Natural killer cell treated with Interleukin-12 subunit alpha and Interleukin-12 subunit beta and Interleukin-15 and Interleukin-18, amount 100 ng/mL, for 72 hours (primary cell): ENCODE measurements around the gene LANCL2. TPM values are rescaled to one million over a fixed set of nuclear protein-coding genes. Genes with fewer than 3 reads are reported as not detected.

Experiments
- ATAC-seq, 2 donors: fragments of 150-1000 bp; cut with Tn5 transposase in 1 of 2; sonication (Bioruptor Pico), chemical (Tn5 transposase) in 1 of 2; 2 replicates each; pipeline ENCODE4 v1.10.0; 2021
- DNase-seq: peaks from one replicate; pipeline ENCODE4 v3.0.0; 2022; ENCODE audit warnings: low spot score
- H3K27ac Mint-ChIP-seq, 2 donors: 1 replicate in 1 of 2; 2 replicates in 1 of 2; pipeline ENCODE4 v1.8.0; 2022; ENCODE audit warnings: mixed read lengths in 2 of 2, mild to moderate bottlenecking in 1 of 2, moderate library complexity in 1 of 2
- H3K27me3 Mint-ChIP-seq, 2 donors: 1 replicate in 1 of 2; 2 replicates in 1 of 2; pipeline ENCODE4 v1.8.0; 2022; ENCODE audit warnings: mixed read lengths in 2 of 2
- H3K36me3 Mint-ChIP-seq: one replicate; pipeline ENCODE4 v1.8.0; 2022; ENCODE audit warnings: mixed read lengths
- H3K4me1 Mint-ChIP-seq, 2 donors: 1 replicate in 1 of 2; 2 replicates in 1 of 2; pipeline ENCODE4 v1.8.0; 2022; ENCODE audit warnings: low read depth in 2 of 2, mixed read lengths in 2 of 2, mild to moderate bottlenecking in 1 of 2
- H3K4me3 Mint-ChIP-seq: one replicate; pipeline ENCODE4 v1.8.0; 2022; ENCODE audit warnings: mixed read lengths
- H3K9me3 Mint-ChIP-seq: 2 replicates; pipeline ENCODE4 v1.8.0; 2022; ENCODE audit warnings: mixed read lengths
- total RNA-seq, 2 donors: library from RNA; stranded (reverse); gene quantifications; one replicate each; pipeline ENCODE4 v1.2.3, GENCODE V29; 2022

The LANCL2 gene
- total RNA-seq, 2 donors from 2014 or later: 14.3 to 28.2 TPM

DNA sequence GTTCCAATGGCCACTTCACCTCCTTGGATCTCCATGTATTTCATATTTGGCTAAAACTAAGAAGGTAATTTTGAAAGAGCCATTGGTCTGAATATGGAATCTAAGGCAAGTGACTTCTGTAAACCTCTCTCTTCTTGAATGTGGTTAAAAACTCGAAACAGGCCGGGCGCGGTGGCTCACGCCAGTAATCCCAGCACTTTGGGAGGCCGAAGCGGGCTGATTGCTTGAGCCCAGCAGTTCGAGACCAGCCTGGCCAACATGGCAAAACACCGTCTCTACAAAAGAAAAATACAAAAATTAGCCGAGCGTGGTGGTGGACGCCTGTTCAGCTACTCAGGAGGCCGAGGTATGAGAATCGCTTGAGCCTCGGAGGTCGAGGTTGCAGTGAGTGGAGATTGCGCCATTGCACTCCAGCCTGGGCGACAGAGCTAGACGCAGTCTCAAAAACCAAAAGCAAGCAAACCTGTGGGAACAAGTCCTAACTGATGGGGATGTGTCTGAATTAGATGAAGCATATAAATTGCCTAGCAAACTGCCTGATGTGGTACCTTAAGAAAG, 2.2 kb downstream of the LANCL2 start:
- H3K4me1 Mint-ChIP-seq: peaks cover 17 to 23% of the 10 kb centered on the region in 2 donors
- H3K27me3 Mint-ChIP-seq: peaks cover 0 to 3% of the 10 kb centered on the region in 2 donors
- H3K4me3 Mint-ChIP-seq: peak overlapping the region; percentile 97
- H3K9me3 Mint-ChIP-seq: no peaks in the 10 kb centered on the region
- DNase-seq: no peak
- no peak for ATAC-seq
- H3K27ac Mint-ChIP-seq: peak overlapping the region; percentile 90 to 95
- no peaks in the 10 kb centered on the region for H3K36me3 Mint-ChIP-seq

DNA sequence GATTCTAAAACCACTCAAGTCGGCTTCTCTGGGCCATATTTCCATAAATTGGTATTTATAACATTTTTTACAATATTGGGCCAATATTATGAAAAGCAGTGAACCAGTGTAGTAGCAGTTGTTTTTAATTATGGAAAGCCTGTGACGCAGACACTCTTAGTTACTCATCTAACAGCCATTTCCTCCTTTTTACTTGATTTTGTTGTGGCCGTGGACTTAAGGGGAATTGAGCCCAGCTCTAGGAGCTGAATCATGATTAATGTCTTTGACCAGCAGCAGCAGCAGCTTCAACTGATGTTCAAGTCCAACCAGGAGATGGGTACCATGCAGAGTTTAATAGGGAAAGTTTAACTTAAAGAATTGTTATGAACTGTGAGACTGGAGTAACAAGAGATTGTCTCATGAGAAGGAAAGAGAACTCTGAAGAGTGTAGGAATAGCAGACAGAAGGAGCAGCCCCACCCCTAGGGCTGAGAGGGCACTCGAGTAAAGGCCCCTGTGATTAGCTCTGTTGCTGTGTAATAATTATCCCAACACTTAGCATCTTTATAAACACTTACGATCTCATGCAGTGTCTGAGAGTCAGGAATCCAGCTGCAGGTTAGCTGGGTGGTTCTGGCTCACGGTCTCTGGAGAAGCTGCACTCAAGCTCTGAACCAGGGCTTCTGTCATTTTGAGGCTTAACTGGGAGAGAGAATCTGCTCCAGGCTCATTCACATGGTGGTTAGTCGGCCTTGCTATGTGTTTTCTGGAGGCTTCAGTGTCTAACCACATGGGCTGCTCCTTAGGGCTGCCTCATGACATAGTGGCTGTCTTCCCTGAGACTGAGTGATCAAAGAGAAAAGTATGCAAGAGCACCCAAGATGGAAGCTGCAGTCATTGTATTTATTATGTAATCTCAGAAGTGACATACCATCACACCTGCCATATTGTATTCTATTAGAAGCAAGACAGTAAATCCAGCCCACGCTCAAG, 4.6 kb downstream of the LANCL2 start:
- no peak for DNase-seq
- Mint-ChIP-seq H3K9me3 (no peaks in the 10 kb centered on the region), H3K36me3 (no peaks in the 10 kb centered on the region), H3K4me3 (no peak overlapping the region), H3K27me3 (no peaks in the 10 kb centered on the region), H3K27ac (no peak overlapping the region), H3K4me1 (peaks cover 13 to 20% of the 10 kb centered on the region in 2 donors)
- ATAC-seq: no peak

DNA sequence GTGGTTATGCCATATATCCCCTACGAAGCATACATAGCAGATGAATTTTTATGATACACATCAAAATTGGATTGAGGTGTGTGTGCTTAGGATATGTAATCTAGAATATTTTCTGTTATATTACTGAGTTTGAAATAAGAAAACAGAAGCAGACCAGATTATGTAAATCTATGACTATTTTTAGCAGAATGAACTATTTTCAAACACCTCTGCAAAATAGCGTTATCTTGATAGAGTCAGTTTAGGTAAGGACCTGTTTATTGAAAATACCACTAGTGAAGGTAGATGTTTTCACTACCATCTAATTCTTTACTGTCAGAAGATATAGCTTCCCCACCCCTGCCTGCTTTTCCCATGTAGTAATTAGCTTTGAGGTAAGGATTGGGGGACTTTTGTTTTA, 9.1 kb downstream of the LANCL2 start:
- H3K4me3 Mint-ChIP-seq: no peak overlapping the region
- H3K9me3 Mint-ChIP-seq: no peaks in the 10 kb centered on the region
- DNase-seq (no peak), ATAC-seq (no peak)
- H3K4me1 Mint-ChIP-seq: peaks cover 0 to 7% of the 10 kb centered on the region in 2 donors
- no peaks in the 10 kb centered on the region for H3K27me3 Mint-ChIP-seq
- H3K36me3 Mint-ChIP-seq: no peaks in the 10 kb centered on the region
- no peak overlapping the region for H3K27ac Mint-ChIP-seq

DNA sequence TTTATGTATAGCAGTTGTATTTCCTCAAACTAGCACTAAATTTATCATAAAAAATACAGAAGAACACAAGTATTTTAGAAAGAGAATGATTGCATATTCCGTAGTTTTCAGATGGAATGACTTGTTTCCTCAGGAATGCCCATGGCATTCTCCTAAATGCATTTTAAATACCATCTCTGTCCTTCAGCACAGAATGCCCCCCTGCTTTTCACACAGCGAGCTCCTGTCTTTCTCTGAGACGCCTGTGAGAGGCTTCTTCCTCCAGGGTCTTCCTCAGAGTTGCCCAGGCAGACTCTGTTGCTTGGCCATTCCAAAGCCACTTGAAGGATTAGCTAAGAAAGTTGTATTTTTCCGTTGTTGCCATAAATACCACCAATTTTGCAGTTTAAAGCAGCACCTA, 10.1 kb downstream of the LANCL2 start:
- H3K4me3 Mint-ChIP-seq: no peak overlapping the region
- no peaks in the 10 kb centered on the region for H3K9me3 Mint-ChIP-seq
- ATAC-seq (no peak), DNase-seq (no peak)
- peaks cover 0 to 7% of the 10 kb centered on the region in 2 donors for H3K4me1 Mint-ChIP-seq
- H3K36me3 Mint-ChIP-seq: no peaks in the 10 kb centered on the region
- no peak overlapping the region for H3K27ac Mint-ChIP-seq
- H3K27me3 Mint-ChIP-seq: no peaks in the 10 kb centered on the region

DNA sequence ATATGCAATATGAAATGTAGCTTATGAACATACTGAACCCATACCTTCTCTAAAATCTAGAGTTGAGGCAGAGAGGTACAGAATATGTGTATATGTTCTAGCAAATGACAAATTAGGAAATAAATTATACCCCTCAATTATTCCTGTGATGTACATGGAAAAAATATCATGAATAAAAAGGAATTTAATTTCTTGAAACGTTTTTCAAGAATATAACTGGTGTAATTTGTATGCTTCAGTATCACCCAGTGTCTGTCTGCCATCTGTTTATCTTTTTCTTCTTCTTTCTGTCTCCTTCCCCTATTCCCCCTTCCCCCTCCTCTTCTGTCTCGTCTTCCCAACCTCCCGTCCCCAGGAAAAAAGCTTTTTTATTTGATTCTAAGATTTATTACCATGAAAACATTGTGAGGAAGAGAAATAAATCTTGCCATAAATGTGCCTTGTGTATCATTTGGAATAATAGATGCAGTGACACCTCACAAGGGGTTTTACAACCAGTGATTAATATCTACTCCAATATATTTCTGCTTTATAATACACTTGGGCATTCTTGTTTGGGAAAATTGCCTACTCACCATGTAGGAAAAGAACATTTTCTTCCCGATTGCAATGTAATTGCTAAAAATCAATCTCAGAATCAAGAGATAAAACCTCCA, 12.2 kb downstream of the LANCL2 start:
- Mint-ChIP-seq H3K9me3 (no peaks in the 10 kb centered on the region), H3K4me1 (peaks cover 4 to 5% of the 10 kb centered on the region in 2 donors)

DNA sequence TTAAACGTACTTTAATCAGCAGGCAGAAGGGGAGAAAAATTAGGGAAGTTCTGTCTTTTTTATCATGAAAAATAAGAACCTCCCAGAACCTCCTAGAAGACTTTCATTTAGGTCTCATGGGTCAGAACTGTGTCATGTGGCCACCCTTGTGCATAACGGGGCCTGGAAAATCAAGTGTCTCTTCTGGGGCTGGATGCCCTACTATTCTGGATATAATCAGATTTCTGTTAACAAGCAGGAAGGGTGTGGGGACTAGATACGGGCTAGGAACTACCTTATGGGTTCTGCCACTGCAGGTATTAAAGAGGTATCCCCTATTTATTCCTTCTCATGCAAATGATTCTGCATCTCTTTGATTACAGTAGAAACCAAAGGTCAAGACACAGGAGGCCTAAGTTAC, 14.1 kb downstream of the LANCL2 start:
- Mint-ChIP-seq H3K9me3 (no peaks in the 10 kb centered on the region), H3K27me3 (no peaks in the 10 kb centered on the region), H3K4me3 (no peak overlapping the region), H3K4me1 (peaks cover 4 to 5% of the 10 kb centered on the region in 2 donors), H3K27ac (no peak overlapping the region), H3K36me3 (peaks cover 6% of the 10 kb centered on the region)
- ATAC-seq (no peak), DNase-seq (no peak)

More for the DNA sequence above, 12.2 kb downstream of the LANCL2 start:
- Mint-ChIP-seq H3K27me3 (no peaks in the 10 kb centered on the region), H3K4me3 (no peak overlapping the region), H3K36me3 (no peaks in the 10 kb centered on the region), H3K27ac (no peak overlapping the region)
- DNase-seq (no peak), ATAC-seq (no peak)

DNA sequence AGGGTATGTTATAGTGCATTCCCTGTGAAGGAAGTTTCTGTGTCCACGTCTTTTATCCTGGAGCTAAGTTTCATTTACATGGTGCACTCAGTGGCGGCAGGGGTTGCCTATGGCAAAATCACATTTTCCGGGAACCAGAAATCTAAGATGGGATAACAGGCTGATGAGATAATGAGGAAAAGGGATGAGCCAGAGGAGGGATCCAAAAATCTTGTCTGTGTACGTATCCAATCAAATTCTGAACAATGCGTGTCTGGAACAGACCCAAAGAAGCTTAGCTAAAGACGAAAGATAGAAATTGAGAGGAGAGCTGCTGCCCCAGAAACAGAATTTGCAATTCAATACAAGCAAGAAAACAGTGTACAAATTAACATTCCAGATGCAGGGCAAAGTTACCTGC, 16.1 kb downstream of the LANCL2 start:
- no peak for DNase-seq
- Mint-ChIP-seq H3K9me3 (peaks cover 4% of the 10 kb centered on the region), H3K27ac (no peak overlapping the region), H3K4me1 (peaks cover 5 to 8% of the 10 kb centered on the region in 2 donors), H3K4me3 (no peak overlapping the region), H3K27me3 (no peaks in the 10 kb centered on the region), H3K36me3 (peaks cover 17% of the 10 kb centered on the region)
- no peak for ATAC-seq

DNA sequence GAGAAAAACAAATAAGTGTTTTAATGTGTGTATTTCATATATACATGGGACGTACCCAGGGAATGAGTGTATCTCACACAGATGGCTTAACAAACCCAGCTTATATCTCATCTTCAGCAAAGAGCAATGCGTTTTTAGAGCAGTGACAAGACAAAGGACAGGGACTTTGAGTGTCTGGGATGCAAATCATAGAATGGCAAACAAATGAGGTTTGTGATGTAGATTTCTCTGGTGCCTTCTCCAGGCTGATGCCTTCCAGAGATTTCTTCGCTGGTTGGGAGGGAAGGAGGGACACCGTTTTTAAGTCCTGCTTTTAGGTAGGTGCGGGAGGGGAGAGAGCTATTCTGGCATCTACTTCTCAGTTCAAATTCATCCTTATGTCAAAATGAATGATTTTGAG, 16.6 kb downstream of the LANCL2 start:
- no peaks in the 10 kb centered on the region for H3K27me3 Mint-ChIP-seq
- H3K36me3 Mint-ChIP-seq: peaks cover 22% of the 10 kb centered on the region
- H3K4me3 Mint-ChIP-seq: no peak overlapping the region
- peaks cover 6% of the 10 kb centered on the region for H3K9me3 Mint-ChIP-seq
- H3K4me1 Mint-ChIP-seq: peaks cover 5 to 8% of the 10 kb centered on the region in 2 donors
- ATAC-seq: no peak
- no peak for DNase-seq
- no peak overlapping the region for H3K27ac Mint-ChIP-seq

DNA sequence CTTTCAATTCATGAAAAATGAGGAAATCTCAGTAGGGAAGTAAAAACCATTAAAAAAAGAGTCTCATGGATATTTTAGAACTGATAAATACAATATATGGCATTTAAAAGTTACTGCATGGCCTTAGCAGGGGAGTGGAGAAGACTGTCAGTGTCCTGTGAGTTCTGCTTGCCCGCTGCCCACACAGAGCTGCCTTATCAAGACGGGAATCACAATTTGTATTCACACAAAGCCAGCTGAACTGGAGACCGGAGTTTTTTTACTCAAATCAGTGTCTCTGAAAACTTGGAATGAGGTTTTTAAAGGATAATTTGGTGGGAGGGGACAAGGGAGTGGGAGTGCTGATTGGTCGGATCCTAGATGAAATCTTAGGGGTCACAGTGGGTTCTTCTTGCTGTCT, 17.1 kb downstream of the LANCL2 start:
- no peaks in the 10 kb centered on the region for H3K27me3 Mint-ChIP-seq
- ATAC-seq: no peak
- peaks cover 27% of the 10 kb centered on the region for H3K36me3 Mint-ChIP-seq
- no peak overlapping the region for H3K27ac Mint-ChIP-seq
- no peak overlapping the region for H3K4me3 Mint-ChIP-seq
- no peak for DNase-seq
- peaks cover 12% of the 10 kb centered on the region for H3K9me3 Mint-ChIP-seq
- peaks cover 5 to 8% of the 10 kb centered on the region in 2 donors for H3K4me1 Mint-ChIP-seq

DNA sequence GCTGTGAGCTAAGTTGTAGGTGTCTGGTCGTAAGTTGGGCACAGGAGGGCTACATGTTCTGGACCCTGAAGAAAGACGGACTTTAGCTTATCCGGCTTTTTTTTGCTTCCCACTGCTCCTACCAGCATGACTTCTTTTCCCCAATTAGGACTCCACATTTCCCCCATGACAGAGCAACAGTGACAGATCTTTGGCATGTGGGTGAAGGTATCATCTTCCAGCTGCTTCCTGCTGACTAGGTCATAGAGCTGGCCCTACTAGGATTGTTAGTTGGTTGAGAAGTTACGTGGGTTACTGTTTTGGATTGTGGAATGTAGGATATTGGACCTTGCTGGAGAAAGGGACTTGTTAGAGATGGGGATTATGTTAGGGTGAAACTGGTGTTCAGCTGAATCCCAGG, 21.4 kb downstream of the LANCL2 start:
- no peak overlapping the region for H3K4me3 Mint-ChIP-seq

DNA sequence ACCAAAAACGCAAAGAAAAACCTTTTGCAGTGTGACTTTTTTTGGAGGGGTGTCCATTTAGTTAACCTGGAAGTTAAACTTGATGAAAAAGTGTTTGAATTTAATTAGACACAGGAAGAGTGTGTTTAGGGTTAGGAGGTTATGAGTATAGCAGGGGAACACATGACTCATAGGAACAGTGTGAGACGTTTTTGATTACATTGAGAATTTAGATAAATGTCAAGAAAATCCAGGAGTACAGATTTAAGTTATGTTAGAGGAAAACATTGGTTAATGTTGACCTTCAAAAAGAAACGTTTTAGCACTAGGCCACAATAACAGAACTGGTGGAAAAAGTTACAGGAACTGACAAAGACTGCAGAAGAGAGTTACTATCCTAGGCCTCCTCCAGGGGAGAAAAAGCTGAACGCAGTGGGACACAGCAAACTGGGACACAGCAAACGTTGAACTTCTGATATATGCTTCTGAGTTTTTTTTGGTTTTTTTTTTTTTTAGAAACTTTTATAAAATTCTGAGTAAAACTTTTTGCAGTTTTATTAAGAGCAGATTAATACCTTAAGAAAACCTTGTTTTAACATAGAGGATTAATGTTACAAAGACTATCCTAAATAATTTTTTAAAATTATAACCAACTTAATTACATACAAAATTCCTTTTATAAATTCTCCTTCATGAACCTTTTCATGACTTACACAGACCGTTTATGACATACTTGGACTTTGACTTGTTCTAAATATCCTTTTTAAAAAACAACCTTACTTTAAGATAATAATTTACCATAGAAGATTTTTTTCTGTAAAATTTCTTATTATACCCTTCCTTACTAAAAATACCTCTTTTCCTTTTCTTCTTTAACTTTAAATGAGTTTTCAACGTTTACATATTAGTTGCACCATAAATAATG, 22.2 kb downstream of the LANCL2 start:
- peaks cover 40% of the 10 kb centered on the region for H3K36me3 Mint-ChIP-seq
- no peak overlapping the region for H3K4me3 Mint-ChIP-seq
- no peak overlapping the region for H3K27ac Mint-ChIP-seq
- H3K9me3 Mint-ChIP-seq: peaks cover 12% of the 10 kb centered on the region
- ATAC-seq: no peak
- H3K4me1 Mint-ChIP-seq: peaks cover 0 to 9% of the 10 kb centered on the region in 2 donors
- no peak for DNase-seq
- no peaks in the 10 kb centered on the region for H3K27me3 Mint-ChIP-seq

More for the DNA sequence above, 21.4 kb downstream of the LANCL2 start:
- no peak overlapping the region for H3K27ac Mint-ChIP-seq
- DNase-seq: no peak
- H3K4me1 Mint-ChIP-seq: peaks cover 0 to 9% of the 10 kb centered on the region in 2 donors
- peaks cover 40% of the 10 kb centered on the region for H3K36me3 Mint-ChIP-seq
- H3K9me3 Mint-ChIP-seq: peaks cover 12% of the 10 kb centered on the region
- ATAC-seq: no peak
- no peaks in the 10 kb centered on the region for H3K27me3 Mint-ChIP-seq

DNA sequence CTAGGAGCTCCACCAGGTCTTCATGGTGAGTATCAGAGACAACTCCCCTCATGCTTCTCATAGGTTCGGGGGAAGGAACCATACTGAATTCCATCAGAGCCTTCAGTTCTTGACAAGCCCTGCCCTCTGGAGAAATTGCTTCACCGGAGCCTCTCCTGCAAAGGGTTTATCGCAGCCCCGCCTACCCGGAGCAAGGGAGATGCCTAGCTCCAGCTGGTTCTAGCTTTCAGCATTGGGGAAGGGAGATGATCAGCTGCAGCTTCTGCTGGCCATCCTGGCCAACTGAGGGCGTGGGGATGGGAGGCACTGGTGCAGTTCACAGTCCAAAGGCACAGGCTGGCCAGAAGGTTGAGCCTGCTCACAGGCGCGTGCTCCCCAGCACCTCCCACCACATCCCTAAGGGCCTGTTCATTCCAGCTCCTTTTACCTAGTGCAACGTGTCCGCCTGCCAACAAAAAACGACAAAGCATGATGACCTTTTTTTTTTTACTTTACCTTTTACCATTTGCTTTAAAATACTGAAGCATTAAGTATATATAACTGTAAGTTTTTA, 31.2 kb downstream of the LANCL2 start:
- Mint-ChIP-seq H3K27me3 (no peaks in the 10 kb centered on the region), H3K4me3 (no peak overlapping the region), H3K27ac (no peak overlapping the region), H3K4me1 (no peaks in the 10 kb centered on the region), H3K9me3 (no peaks in the 10 kb centered on the region), H3K36me3 (no peaks in the 10 kb centered on the region)
- DNase-seq (no peak), ATAC-seq (no peak)

DNA sequence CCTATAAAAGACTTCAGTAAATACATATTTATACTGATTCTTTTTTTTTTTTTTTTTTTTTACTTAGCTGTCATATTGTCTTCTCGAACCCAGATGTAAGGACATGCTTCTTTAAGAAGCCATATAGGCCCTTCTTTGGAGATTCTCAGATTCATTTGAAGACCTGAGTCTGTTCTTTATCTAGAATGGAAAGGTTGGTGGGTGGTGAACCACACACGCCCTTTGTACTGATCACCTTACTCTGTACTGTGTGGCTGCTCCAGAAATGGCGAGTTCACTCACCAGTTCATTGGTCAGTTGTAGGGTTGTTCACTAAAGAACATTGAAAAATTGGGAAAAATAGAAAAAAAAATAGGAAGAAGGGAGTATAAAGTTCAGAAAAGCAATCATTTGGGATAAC, 32.5 kb downstream of the LANCL2 start:
- Mint-ChIP-seq H3K27ac (no peak overlapping the region), H3K27me3 (no peaks in the 10 kb centered on the region), H3K4me1 (no peaks in the 10 kb centered on the region), H3K9me3 (no peaks in the 10 kb centered on the region), H3K36me3 (no peaks in the 10 kb centered on the region), H3K4me3 (no peak overlapping the region)
- DNase-seq (no peak), ATAC-seq (no peak)
